Amniotic epithelial cell (primary cell): ENCODE measurements around the gene AHNAK2.

Source experiments
- DNase-seq: peaks from one replicate; pipeline ENCODE4 v3.0.0-alpha.2; 2010; ENCODE audit warnings: low read depth

Gene AHNAK2

GRCh38 chr14:104986487-104987164 lies 8.5 kb upstream of the AHNAK2 start:
- DNase-seq = no peak

GRCh38 chr14:104985675-104986486 lies 7.7 kb upstream of the AHNAK2 start, which contains the start of gene CLBA1:
CLBA1 (plus strand) TSS chr14:104985788; CDS start chr14:104986432, 644 bp downstream.
- DNase-seq = peak; percentile 80

GRCh38 chr14:104984056-104984894 lies 6.1 kb upstream of the AHNAK2 start:
- DNase-seq = no peak

- no peak for DNase-seq
Measured at GRCh38 chr14:104983231-104983721, 5.1 kb upstream of the AHNAK2 start.

- DNase-seq = no peak
Measured at GRCh38 chr14:104982548-104983230, 4.5 kb upstream of the AHNAK2 start.

- no peak for DNase-seq
Measured at GRCh38 chr14:104981699-104982541, 3.7 kb upstream of the AHNAK2 start.

- DNase-seq = no peak
Measured at GRCh38 chr14:104980611-104981531, 2.7 kb upstream of the AHNAK2 start.

GRCh38 chr14:104979758-104980610 lies 1.8 kb upstream of the AHNAK2 start:
- peak; percentile 29 for DNase-seq

- no peak for DNase-seq
Measured at GRCh38 chr14:104978746-104979691, 845 bp upstream of the AHNAK2 start.

GRCh38 chr14:104977008-104977680 lies 1.0 kb downstream of the AHNAK2 start:
- no peak for DNase-seq

GRCh38 chr14:104976198-104977007 lies 1.8 kb downstream of the AHNAK2 start:
- DNase-seq = peak; percentile 64

GRCh38 chr14:104975481-104976197 lies 2.5 kb downstream of the AHNAK2 start:
- DNase-seq = no peak

GRCh38 chr14:104974665-104975390 lies 3.3 kb downstream of the AHNAK2 start:
- no peak for DNase-seq

- no peak for DNase-seq
Measured at GRCh38 chr14:104974146-104974541, 4.0 kb downstream of the AHNAK2 start.
